UCSD-AML1 (cell line): ENCODE measurements around the gene PRPF40B.
"Not testable (repeated sequence)": the region's sequence is repeated elsewhere in the genome, so short reads cannot be mapped to it uniquely, and the experiment has no call there.

Experiments
- DNase-seq: peaks from one replicate; lab custom pipeline; 2025; ENCODE audit not compliant: unreplicated experiment; lab: John Stamatoyannopoulos, UW

Gene PRPF40B

GRCh38 chr12:49609059-49609874 lies 14.1 kb upstream of the PRPF40B start:
- no peak for DNase-seq

- DNase-seq, result no peak
These were observed 13.5 kb upstream of the PRPF40B start for GRCh38 chr12:49609875-49610154.

GRCh38 chr12:49610785-49611184 lies 12.6 kb upstream of the PRPF40B start:
- DNase-seq, result not testable (repeated sequence)

- DNase-seq, result no peak
These were observed 11.2 kb upstream of the PRPF40B start for GRCh38 chr12:49612210-49612609.

- no peak for DNase-seq
These were observed 7.6 kb upstream of the PRPF40B start for GRCh38 chr12:49615725-49616124.

GRCh38 chr12:49616533-49617219 lies 6.7 kb upstream of the PRPF40B start:
- DNase-seq, result no peak

- DNase-seq, result no peak
These were observed 4.8 kb upstream of the PRPF40B start for GRCh38 chr12:49618576-49618975.

- DNase-seq, result no peak
These were observed 4.1 kb upstream of the PRPF40B start for GRCh38 chr12:49619286-49619685.

GRCh38 chr12:49621651-49622500 lies 1.5 kb upstream of the PRPF40B start:
- no peak for DNase-seq

GRCh38 chr12:49622501-49623141 lies 740 bp upstream of the PRPF40B start:
- no peak for DNase-seq

- DNase-seq, result no peak
These were observed 1.7 kb downstream of the PRPF40B start for GRCh38 chr12:49624921-49625577.

GRCh38 chr12:49626169-49626835 lies 2.9 kb downstream of the PRPF40B start:
- no peak for DNase-seq

GRCh38 chr12:49626836-49627235 lies 3.5 kb downstream of the PRPF40B start:
- DNase-seq, result no peak

- DNase-seq, result no peak
These were observed 4.5 kb downstream of the PRPF40B start for GRCh38 chr12:49627752-49628360.

GRCh38 chr12:49631336-49631907 lies 8.1 kb downstream of the PRPF40B start:
- no peak for DNase-seq

- DNase-seq, result no peak
These were observed 9.0 kb downstream of the PRPF40B start for GRCh38 chr12:49632401-49632800.

- no peak for DNase-seq
These were observed 9.8 kb downstream of the PRPF40B start for GRCh38 chr12:49632986-49633702.

- DNase-seq, result no peak
These were observed 10.5 kb downstream of the PRPF40B start for GRCh38 chr12:49633703-49634345.
